Right atrium auricular region (tissue), 2 donors: ENCODE results near the gene MGAT5. TPM values are rescaled to one million over a fixed set of nuclear protein-coding genes. Genes with fewer than 3 reads are reported as not detected.
A peak's percentile ranks its signal among the peaks of the same experiment; 100 is the strongest.

Source experiments
- DNase-seq: peaks from one replicate; pipeline ENCODE4 v3.0.0-alpha.2; 2019; ENCODE audit warnings: low spot score
- H3K27ac ChIP-seq, 2 donors: fragments of 200-600 bp; sonication (generic); 1 replicate in 1 of 2; 2 replicates in 1 of 2; pipeline ENCODE4 v1.5.1; 2016 to 2019
- H3K27me3 ChIP-seq, 2 donors: fragments of 200-600 bp; sonication (generic); one replicate each; pipeline versions ENCODE4 v1.5.1 to v1.6.0; 2017 to 2019
- H3K36me3 ChIP-seq: fragments of 200-600 bp; sonication (generic); one replicate; pipeline ENCODE4 v1.5.1; 2016
- H3K4me1 ChIP-seq, 2 donors: fragments of 200-600 bp; sonication (generic); one replicate each; pipeline versions ENCODE4 v1.5.1 to v1.6.0; 2017 to 2019
- H3K4me3 ChIP-seq, 2 donors: fragments of 200-600 bp; sonication (generic); 1 replicate in 1 of 2; 2 replicates in 1 of 2; pipeline ENCODE4 v1.5.1; 2017 to 2019; ENCODE audit warnings: mild to moderate bottlenecking in 1 of 2, moderate library complexity in 1 of 2
- H3K9me3 ChIP-seq, 2 donors: fragments of 200-600 bp; sonication (generic); one replicate each; pipeline ENCODE4 v1.5.1; 2019
- total RNA-seq, 2 donors: library from RNA; depleted of rRNA; stranded (reverse); fragments of >200 nt; gene quantifications; one replicate each; pipeline ENCODE4 v1.1.0, GENCODE V29; 2016
- TF ChIP-seq, protein P1 (sequence below), 2 donors: fragments of 200-600 bp; sonication (generic); IDR thresholded peaks; one replicate each; pipeline ENCODE4 v1.5.1; 2019; ENCODE audit warnings: antibody characterized with exemption in 2 of 2

MGAT5 gene
- total RNA-seq, 2 donors from 2014 or later, result 56.9 to 91.0 TPM

DNA sequence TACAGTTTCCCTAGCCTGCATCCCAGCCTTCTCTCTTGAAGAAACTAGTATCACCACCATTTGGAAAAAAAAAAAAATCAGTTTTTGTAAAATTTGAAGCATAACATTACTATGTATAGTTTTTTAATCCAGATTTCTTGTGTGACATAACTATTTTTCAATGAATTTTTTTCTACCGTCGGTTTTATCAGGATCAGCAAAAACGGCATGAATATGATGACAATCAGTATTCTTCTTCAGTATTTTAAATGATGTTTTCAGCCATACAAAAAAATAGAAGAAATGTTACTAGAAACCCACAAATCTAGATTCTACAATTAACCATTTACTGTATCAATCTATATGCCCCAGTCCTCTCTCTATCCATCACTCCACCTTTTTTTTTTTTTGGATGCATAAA, 103.9 kb downstream of the MGAT5 start:
- H3K27ac ChIP-seq, result no peak overlapping the region
- DNase-seq, result no peak
- H3K36me3 ChIP-seq, result peaks cover 7% of the 10 kb centered on the region
- no peaks in the 10 kb centered on the region for H3K9me3 ChIP-seq
- no peaks in the 10 kb centered on the region for H3K27me3 ChIP-seq
- TF ChIP-seq, protein P1, sequence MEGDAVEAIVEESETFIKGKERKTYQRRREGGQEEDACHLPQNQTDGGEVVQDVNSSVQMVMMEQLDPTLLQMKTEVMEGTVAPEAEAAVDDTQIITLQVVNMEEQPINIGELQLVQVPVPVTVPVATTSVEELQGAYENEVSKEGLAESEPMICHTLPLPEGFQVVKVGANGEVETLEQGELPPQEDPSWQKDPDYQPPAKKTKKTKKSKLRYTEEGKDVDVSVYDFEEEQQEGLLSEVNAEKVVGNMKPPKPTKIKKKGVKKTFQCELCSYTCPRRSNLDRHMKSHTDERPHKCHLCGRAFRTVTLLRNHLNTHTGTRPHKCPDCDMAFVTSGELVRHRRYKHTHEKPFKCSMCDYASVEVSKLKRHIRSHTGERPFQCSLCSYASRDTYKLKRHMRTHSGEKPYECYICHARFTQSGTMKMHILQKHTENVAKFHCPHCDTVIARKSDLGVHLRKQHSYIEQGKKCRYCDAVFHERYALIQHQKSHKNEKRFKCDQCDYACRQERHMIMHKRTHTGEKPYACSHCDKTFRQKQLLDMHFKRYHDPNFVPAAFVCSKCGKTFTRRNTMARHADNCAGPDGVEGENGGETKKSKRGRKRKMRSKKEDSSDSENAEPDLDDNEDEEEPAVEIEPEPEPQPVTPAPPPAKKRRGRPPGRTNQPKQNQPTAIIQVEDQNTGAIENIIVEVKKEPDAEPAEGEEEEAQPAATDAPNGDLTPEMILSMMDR (IDR thresholded peaks at IDR 0.05), result no peak
- peaks cover 0 to 43% of the 10 kb centered on the region in 2 donors for H3K4me1 ChIP-seq
- H3K4me3 ChIP-seq, result no peak overlapping the region

GRCh38 chr2:134359367-134360081, 105.7 kb downstream of the MGAT5 start:
- no peak for DNase-seq
- Histone ChIP-seq H3K9me3 (no peaks in the 10 kb centered on the region), H3K27ac (peak overlapping the region; percentile 60 to 80)

DNA sequence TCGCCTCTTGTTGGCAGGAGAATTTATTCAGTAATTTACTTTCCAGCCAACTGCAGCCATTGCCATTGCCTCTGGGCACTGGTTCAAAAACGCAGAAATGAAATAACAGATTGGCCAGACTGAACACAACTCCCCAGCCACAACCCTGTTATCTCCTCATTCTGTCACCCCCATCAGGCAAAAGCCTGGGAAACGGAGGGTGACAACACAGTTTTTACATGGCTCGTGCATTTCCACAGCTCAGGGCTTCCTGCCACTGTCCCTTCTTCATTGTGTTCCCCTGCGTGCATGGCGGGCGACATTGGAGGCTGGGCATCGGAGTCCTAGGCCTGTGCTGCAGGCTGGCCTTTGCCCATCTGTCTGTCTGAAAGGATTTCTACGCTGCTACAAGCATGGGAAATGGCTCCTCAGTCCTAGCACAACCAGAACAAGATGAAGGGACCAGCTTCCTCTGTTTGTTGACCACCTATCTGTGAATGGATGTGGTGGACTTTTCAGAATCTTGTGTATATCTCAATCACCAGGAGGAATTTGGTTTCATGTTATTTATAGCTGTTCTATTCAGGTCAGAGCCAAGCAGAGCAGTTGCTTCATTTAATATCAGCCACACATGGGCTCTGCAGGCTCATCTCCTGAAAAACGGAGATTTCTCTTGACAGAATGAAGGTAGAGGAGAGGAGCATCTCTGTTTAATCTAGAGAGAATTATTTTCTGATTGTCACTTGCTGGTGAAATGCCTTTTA, 107.0 kb downstream of the MGAT5 start:
- Histone ChIP-seq H3K9me3 (no peaks in the 10 kb centered on the region), H3K4me3 (no peak overlapping the region), H3K36me3 (peaks cover 7% of the 10 kb centered on the region), H3K27ac (peak overlapping the region; percentile 60 to 80), H3K4me1 (peaks cover 0 to 50% of the 10 kb centered on the region in 2 donors), H3K27me3 (no peaks in the 10 kb centered on the region)
- no peak for DNase-seq
- TF ChIP-seq, protein P1 (IDR thresholded peaks at IDR 0.05), result no peak

More at GRCh38 chr2:134359367-134360081, 105.7 kb downstream of the MGAT5 start:
- H3K36me3 ChIP-seq, result peaks cover 7% of the 10 kb centered on the region
- H3K4me3 ChIP-seq, result no peak overlapping the region
- TF ChIP-seq, protein P1 (IDR thresholded peaks at IDR 0.05), result no peak
- H3K4me1 ChIP-seq, result peaks cover 0 to 47% of the 10 kb centered on the region in 2 donors
- H3K27me3 ChIP-seq, result no peaks in the 10 kb centered on the region

DNA sequence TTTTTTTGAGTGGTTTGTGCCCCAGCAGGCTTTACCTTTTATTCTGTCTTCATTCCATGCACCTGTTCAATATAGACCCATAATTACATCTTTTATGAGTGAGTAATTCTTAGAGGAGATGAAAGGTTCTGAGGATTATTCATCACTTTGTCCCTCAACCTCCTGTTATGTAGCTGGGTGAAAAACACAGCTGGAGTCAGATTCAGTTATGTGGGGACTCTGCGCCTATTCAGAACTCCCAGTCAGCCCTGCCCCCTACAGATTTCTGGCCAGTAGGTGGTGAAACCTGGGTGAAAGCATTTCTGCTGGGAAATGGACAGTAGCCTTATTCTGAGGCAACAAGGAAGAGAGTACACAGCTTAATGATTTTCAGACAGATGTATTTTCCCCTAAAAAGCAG, 107.8 kb downstream of the MGAT5 start:
- Histone ChIP-seq H3K4me1 (peaks cover 0 to 54% of the 10 kb centered on the region in 2 donors), H3K27ac (peak overlapping the region; percentile 60 to 80), H3K4me3 (no peak overlapping the region), H3K9me3 (no peaks in the 10 kb centered on the region), H3K36me3 (peaks cover 7% of the 10 kb centered on the region), H3K27me3 (no peaks in the 10 kb centered on the region)
- no peak for DNase-seq
- TF ChIP-seq, protein P1 (IDR thresholded peaks at IDR 0.05), result no peak

DNA sequence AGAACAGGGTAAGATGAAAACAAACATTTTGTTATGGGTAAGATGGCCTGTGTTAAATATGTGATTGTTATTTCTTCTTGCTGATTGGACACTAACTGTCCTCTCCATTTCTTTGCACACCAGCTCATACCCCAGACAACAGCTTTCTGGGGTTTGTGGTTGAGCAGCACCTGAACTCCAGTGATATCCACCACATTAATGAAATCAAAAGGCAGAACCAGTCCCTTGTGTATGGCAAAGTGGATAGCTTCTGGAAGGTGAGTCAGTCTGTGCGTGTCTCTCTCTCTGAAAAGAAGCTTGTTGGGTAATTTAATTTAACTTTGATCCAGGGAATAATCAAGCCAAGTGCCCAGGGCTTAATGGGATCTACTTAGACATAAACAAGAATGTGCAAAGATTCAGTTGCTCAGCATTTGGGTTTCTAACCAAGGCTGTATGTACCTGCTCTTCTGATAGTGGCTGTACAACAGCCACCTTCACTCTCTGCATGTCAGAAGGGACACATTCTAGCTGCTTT, 108.3 kb downstream of the MGAT5 start:
- Histone ChIP-seq H3K27me3 (no peaks in the 10 kb centered on the region), H3K4me1 (peaks cover 0 to 60% of the 10 kb centered on the region in 2 donors), H3K36me3 (peaks cover 7% of the 10 kb centered on the region), H3K4me3 (no peak overlapping the region), H3K27ac (peak overlapping the region; percentile 60 to 80), H3K9me3 (no peaks in the 10 kb centered on the region)
- DNase-seq, result no peak
- TF ChIP-seq, protein P1 (IDR thresholded peaks at IDR 0.05), result no peak
